Erythroblast (primary cell): ENCODE data around the gene SSPN.

Experiments used
- GATA1 ChIP-seq: IDR thresholded peaks from 2 replicates; pipeline ENCODE4 v1.6.1; 2011; ENCODE audit warnings: low read depth, mild to moderate bottlenecking, control low read depth, low read length, moderate library complexity
- POLR2A ChIP-seq: IDR thresholded peaks from 2 replicates; pipeline ENCODE4 v1.6.1; 2011; ENCODE audit warnings: mild to moderate bottlenecking, low read length

GRCh38 chr12:26226629-26227360, 31.4 kb downstream of the SSPN start:
- no peak for TF ChIP-seq POLR2A
- no peak for TF ChIP-seq GATA1
